RWPE2 (cell line): ENCODE data around the gene FAM227A.

Experiments
- ATAC-seq: fragments of 200-7000 bp; cut with Tn5 transposase; 3 replicates; pipeline ENCODE4 v1.9.1; 2021; ENCODE audit warnings: low read depth
- DNase-seq: peaks from one replicate; pipeline ENCODE4 v3.0.0-alpha.2; 2020; ENCODE audit warnings: low spot score
- H3K27ac ChIP-seq: fragments of 450-650 bp; 2 replicates; pipeline ENCODE4 v1.5.1; 2017; ENCODE audit warnings: mild to moderate bottlenecking; ENCODE audit not compliant: poor library complexity, severe bottlenecking
- H3K27me3 ChIP-seq: fragments of 250-450 bp; sonication (Bioruptor Pico); 2 replicates; pipeline ENCODE4 v1.5.1; 2021; ENCODE audit warnings: mild to moderate bottlenecking, moderate library complexity; ENCODE audit not compliant: insufficient read depth, poor library complexity, severe bottlenecking
- H3K36me3 ChIP-seq: fragments of 250-450 bp; sonication (Bioruptor Pico); 2 replicates; pipeline ENCODE4 v1.5.1; 2020; ENCODE audit warnings: low read depth, mild to moderate bottlenecking, moderate library complexity
- H3K4me1 ChIP-seq: fragments of 250-450 bp; sonication (Bioruptor Pico); 2 replicates; pipeline ENCODE4 v1.5.1; 2021; ENCODE audit warnings: mild to moderate bottlenecking, moderate library complexity; ENCODE audit not compliant: insufficient read depth, poor library complexity, severe bottlenecking
- H3K4me3 ChIP-seq: fragments of 250-450 bp; sonication (Bioruptor Pico); 2 replicates; pipeline ENCODE4 v1.5.1; 2021; ENCODE audit warnings: mild to moderate bottlenecking, moderate library complexity; ENCODE audit not compliant: severe bottlenecking
- H3K9me3 ChIP-seq: fragments of 250-450 bp; sonication (Bioruptor Pico); 2 replicates; pipeline ENCODE4 v1.5.1; 2021; ENCODE audit warnings: mild to moderate bottlenecking, moderate library complexity; ENCODE audit not compliant: severe bottlenecking
- CTCF ChIP-seq: fragments of 450-650 bp; IDR thresholded peaks from one replicate; pipeline ENCODE4 v1.5.1; 2017; ENCODE audit warnings: mild to moderate bottlenecking, moderate library complexity; ENCODE audit not compliant: poor library complexity, severe bottlenecking

Gene FAM227A

GRCh38 chr22:38578505-38578904 is 77.7 kb downstream of the FAM227A start:
- DNase-seq (no peak), ATAC-seq (no peak)
- TF ChIP-seq CTCF: no peak
- H3K4me1 ChIP-seq: no peaks in the 10 kb centered on the region
- H3K36me3 ChIP-seq: no peaks in the 10 kb centered on the region
- H3K4me3 ChIP-seq: no peak overlapping the region
- no peaks in the 10 kb centered on the region for H3K27me3 ChIP-seq
- H3K27ac ChIP-seq: no peak overlapping the region
- H3K9me3 ChIP-seq: no peaks in the 10 kb centered on the region

- Histone ChIP-seq H3K9me3 (no peaks in the 10 kb centered on the region), H3K27ac (no peak overlapping the region), H3K27me3 (no peaks in the 10 kb centered on the region), H3K4me3 (no peak overlapping the region), H3K36me3 (no peaks in the 10 kb centered on the region), H3K4me1 (peaks cover 10% of the 10 kb centered on the region)
- ATAC-seq (peak; percentile 48; the same call in 2 of the 3 replicates), DNase-seq (no peak)
- TF ChIP-seq CTCF: peak; percentile 73
Observed at GRCh38 chr22:38572065-38572464, 84.1 kb downstream of the FAM227A start.

- peaks cover 10% of the 10 kb centered on the region for H3K4me1 ChIP-seq
- H3K9me3 ChIP-seq: no peaks in the 10 kb centered on the region
- H3K27me3 ChIP-seq: no peaks in the 10 kb centered on the region
- TF ChIP-seq CTCF: peak; percentile 1
- ATAC-seq (no peak; the same call in 2 of the 3 replicates), DNase-seq (no peak)
- peak overlapping the region; percentile 57 for H3K4me3 ChIP-seq
- H3K36me3 ChIP-seq: no peaks in the 10 kb centered on the region
- H3K27ac ChIP-seq: peak overlapping the region; percentile 20
Observed at GRCh38 chr22:38570779-38571364, 85.3 kb downstream of the FAM227A start.

- Histone ChIP-seq H3K27me3 (no peaks in the 10 kb centered on the region), H3K36me3 (no peaks in the 10 kb centered on the region), H3K9me3 (no peaks in the 10 kb centered on the region), H3K4me3 (peak within 1 kb of the TSS; percentile 57), H3K27ac (peak within 1 kb of the TSS; percentile 20), H3K4me1 (peaks cover 10% of the 10 kb centered on the region)
- TF ChIP-seq CTCF: no peak
- ATAC-seq (peak; percentile 84), DNase-seq (peak; percentile 92)
Observed at GRCh38 chr22:38569972-38570778, 86.0 kb downstream of the FAM227A start, which contains the start of gene DMC1. DMC1 (minus strand) TSS chr22:38570183; CDS start chr22:38568256, 1,927 bp downstream.
